Fibroblast of lung (primary cell): ENCODE data around the gene STON2.

Source experiments
- CTCF ChIP-seq, 2 donors: IDR thresholded peaks in 1 of 2; conservative IDR thresholded peaks in 1 of 2; 1 replicate in 1 of 2; 2 replicates in 1 of 2; pipeline ENCODE4 v1.5.1; 2011 to 2012; ENCODE audit warnings: low read length in 2 of 2, control low read depth in 1 of 2, inconsistent platforms in 1 of 2, low read depth in 1 of 2, mild to moderate bottlenecking in 1 of 2
- EZH2 ChIP-seq: IDR thresholded peaks from 2 replicates; pipeline ENCODE4 v1.5.1; 2012; ENCODE audit warnings: low read length, control low read depth, mild to moderate bottlenecking; ENCODE audit errors: missing control alignments

GRCh38 chr14:81406863-81407262 is 6.7 kb upstream of the STON2 start:
- TF ChIP-seq CTCF (conservative IDR thresholded peaks at IDR 0.05 in 1 of 2, IDR thresholded peaks at IDR 0.05 in 1 of 2; ENCODE audit: low read depth in 1 of 2, low read length in 2 of 2) (no peak), EZH2 (no peak)
